ENCODE results near the gene KCTD14.
"Not testable (repeated sequence)": the region's sequence is repeated elsewhere in the genome, so short reads cannot be mapped to it uniquely, and the experiment has no call there.

KCTD14 gene

DNA sequence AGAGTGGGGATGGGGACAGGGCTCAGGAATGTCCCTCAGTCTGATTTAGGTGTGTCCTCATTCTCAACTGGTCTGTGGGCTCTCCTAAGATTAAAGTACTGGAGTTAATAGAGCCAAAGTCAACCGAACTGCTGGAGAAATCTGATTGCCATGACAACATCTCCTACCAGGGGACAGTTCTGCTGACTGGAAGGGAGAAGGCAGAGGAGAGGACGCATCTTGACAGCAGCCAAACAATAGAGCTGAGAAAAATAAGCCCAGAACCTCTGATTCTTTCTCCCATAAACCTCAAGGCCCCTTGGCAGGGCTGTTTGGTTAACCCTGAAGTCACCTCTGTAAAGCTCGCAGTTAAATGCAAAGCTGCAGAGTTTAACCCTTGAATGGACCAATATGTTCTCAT, 2.8 kb downstream of the KCTD14 start:
- DNase-seq, result no peak

DNA sequence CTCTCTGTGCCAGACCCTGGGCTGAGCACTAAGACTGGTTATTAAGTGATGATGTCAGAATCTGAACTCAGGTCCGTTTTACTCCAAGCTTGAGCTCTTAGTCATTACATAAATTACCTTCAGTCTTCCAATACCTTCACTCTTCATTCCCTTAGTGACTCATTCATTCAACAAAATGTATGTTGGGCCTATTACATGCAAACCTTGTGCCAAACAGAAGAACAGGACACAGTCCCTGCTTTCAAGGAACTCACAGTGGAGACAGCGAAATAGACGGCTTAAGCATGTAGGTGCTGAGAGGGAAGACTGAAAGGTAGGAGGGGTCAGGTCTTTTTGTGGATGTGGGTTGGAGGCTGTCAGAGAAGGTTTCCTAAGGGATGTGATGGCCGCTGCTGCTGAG, 3.3 kb downstream of the KCTD14 start:
- DNase-seq, result no peak

DNA sequence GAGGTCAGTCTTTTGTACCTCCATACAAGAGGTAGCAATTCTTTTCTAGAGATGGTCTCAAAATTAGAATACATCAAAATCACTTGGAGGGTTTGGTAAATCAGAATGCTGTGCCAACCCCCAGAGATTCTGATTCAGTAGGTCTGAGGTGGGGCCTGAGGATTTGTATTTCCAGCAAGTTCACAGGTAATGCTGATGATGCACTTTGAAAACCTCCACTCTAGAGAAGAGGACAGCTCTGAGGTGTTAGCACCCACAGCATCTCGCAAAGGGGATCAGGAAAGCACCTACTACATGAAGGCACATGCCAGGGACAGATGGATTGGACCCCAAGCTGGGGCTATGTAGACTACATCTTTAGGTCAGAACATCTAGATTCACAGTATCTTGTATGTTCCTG, 7.2 kb downstream of the KCTD14 start:
- DNase-seq, result no peak

DNA sequence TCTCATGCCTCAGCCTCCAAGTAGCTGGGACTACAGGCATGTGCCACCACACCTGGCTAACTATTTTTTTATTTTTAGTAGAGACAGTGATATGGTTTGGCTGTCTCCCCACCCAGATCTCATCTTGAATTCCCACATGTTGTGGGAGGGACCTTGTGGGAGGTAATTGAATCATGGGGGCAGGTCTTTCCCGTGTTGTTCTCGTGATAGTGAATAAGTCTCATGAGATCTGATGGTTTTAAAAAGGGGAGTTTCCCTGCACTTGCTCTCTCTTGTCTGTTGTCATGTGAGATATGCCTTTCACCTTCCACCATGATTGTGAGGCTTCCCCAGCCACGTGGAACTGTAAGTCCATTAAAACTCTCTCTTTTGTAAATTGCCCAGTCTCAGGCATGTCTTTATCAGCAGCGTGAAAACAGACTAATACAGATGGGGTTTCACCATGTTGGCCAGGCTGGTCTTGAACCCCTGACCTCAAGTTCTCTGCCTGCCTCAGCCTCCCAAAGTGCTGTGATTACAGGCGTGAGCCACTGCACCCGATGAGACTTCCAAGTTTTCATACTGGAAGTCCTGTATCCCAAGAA, 8.0 kb downstream of the KCTD14 start:
- DNase-seq, result not testable (repeated sequence)

DNA sequence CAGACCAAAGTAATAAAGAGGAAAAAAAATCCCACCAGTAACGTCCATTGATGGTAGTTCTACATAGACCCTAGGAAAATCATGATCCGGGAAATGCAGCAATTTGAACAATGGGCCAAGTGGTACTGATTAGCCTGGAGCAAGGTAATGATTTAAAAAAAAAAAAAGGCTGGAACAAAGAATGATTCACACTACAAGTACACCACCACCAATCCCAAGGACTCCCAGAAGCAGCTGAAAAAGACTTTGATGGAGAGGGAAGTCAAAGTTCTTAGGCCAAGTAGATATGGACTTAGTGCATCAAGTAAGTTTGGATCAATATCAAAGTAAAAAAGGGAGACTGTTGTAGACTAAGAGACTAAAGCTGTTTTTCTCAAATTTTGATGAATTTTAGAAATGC, 11.8 kb downstream of the KCTD14 start:
- no peak for DNase-seq

DNA sequence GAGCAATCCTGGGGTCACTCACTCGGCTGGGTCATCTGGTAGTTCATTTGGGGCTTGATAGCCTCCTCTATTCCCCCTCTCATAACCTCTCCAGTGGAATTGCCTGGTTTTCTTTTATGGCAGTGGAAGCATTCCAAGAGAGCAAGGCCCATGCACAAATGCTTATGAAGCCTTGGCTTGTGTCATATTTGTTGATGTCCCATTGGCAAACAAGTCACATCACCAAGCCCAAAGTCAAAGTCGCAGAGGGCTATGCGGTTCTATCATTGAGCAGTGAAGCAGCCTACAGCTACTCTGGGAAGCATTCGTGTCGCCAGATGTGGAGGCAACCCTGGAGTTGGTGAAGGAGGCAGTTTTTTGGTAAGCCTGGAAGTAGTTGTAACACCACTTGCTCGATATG, 12.3 kb downstream of the KCTD14 start:
- no peak for DNase-seq

DNA sequence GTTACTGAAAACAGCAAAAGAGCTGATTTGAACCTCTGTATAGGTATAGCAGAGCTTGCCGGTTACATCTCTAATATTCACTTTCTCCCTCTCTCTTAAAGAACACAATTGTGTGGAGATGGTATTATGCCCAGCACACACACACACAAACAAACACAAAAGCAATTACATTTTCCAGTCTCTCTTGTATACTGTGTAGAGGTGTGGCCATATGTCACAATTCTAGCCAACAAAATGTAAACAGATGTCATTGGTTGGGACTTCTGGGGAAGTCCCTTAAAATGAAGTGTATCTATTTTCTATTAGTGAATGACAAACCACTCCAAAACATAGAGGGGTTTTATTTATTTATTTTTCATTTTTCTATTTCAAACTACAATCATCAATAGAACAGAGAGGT, 12.8 kb downstream of the KCTD14 start:
- DNase-seq, result no peak

DNA sequence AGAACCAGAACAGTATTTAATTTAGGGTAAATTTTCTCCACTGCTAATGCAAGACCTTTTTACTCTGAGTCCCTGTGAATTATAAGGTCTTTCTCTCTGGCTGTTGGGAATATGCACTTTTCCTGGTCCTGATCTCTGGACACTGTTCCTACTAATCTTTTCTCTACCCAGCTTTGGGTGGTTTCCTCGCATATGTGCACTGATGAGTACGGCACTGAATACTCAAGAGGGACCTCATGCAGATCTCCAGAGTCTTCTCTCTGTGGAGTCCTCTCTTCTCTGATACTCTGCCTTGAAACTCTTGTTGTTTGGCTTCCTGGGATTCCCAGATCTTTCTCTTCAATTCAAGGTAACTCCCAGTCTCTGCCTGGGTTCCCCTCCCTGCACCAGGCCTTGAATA, 14.0 kb downstream of the KCTD14 start:
- DNase-seq, result no peak

DNA sequence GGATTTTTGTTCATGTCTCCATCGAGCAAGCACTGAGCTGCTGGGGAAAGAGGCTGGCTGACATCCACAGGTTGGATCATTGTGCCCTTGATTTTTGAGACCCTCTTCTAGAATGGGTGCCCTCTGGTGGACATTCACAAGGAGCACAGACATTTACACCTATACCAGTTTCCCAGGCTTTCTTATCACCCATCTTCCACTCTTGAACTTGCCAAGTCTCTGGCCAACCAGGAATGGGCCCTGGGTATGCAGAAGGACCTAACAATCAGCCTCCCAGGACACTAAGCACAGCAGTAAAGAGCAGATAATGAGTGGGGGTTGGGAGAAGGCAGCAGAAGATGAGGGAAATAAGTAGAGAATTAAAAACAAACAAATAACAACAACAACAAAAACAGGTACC, 22.9 kb downstream of the KCTD14 start:
- DNase-seq, result peak; percentile 92

DNA sequence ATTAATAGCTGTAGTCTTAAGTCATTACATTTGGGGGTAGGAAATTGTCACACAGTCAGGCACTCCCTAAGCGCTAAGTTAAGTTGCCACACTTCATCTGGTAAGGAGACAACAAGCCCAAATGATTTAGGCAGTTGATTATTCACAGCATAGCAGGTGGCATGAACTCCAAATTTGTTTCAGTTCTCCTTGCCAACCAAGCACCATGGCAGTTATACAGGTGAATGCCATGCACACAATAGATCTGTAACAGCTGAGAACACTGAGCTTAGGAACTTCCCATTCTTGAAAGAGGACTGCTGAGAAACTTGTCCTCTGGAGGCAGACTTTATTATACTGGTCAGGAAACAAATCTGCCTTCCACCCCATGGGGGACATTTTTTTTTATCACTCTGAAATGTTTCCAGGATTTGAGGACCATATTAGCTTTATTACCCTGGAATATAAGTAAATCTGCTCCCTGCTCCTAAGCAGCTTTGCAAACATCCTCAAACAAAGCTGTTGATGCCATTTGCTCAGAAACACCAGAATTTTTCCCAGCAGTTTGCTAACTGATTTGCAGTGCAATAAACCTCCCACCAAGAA, 23.5 kb downstream of the KCTD14 start:
- DNase-seq, result no peak

DNA sequence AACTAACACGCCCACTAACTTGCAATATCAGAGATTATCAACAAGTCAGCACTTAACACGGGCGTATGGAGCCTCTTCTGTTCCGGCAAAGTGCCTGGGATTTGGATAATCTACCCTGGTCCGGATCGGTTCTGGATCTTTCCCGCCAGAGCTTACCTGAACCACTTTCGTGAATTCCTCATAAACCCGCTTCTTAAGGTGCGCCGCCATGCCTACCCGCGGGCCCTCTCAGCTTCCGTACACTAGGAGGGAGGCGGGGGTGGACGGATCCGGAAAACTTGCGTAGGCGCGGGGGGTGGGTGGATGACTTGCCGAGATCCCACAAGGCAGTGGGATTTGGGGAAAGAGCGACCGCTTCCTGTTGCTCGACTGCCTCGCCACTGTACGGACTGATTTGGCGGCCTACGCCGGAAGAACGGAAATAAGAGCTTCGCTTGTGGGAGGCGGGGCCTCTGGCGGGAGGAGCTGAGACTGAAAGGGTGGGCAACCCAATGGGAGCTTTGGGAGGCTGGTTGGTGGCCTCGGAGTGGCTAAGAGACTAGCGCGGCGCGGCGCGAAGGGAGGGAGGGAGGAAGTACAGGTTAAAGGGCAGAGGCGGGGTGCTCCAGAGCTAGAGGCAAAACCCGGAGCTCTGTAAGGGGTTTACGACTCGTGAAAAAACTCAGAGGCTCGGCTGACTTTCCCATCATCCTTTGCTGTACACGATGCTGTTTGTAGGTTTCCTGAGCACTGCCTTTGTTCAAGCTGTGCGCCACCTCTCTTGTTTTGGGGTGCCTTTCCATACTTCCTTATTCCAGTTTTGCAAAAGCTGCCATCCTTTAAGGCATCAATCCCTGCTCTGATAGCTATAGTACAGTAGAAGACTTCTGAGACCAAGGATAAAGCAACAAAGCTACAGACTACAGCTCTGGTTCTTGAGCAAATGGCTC, 28.4 kb downstream of the KCTD14 start, which contains the start of gene INTS4:
Gene INTS4 (minus strand): TSS at position 235 of the 929 bp plus-strand sequence. CDS start 25 bp downstream, at position 210.
- peak; percentile 100 for DNase-seq

DNA sequence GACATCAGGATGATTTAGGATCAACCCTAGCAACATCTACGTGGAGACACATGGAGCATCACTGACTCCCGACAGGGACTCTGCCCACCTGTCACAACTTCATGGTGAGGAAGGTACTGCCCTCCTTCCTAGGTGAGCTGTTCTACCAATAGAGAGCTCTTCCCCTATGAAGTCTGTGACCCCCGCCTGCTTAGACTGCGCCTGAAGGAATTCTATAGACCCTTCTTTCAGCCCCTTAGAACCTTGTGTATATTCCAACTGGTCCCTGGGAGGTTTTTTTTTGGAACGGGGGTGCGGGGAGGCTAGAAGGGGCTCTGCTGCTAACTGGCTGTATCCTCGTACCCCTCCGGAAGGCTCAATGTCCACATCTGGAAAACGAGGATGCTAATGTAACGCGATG, 29.2 kb downstream of the KCTD14 start:
- DNase-seq, result peak; percentile 13

DNA sequence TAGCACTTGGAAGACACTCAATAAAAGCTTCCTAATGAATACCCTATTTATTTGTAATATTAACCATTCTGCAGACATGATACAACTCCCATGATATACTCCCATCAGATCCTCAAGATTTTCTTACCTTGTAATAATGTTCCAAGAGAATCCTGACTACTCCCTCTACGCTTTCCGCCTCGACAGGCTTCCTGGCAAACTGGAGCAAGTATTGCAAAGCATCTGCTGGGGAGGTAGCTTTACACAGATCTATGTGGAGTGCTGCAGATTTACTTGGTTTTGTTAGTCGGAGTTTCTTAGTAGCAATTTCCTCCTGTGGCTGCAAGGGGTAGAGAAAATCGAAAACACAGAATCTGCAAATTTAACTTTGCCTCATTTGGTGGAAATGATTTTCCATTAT, 32.1 kb downstream of the KCTD14 start:
- DNase-seq, result no peak

DNA sequence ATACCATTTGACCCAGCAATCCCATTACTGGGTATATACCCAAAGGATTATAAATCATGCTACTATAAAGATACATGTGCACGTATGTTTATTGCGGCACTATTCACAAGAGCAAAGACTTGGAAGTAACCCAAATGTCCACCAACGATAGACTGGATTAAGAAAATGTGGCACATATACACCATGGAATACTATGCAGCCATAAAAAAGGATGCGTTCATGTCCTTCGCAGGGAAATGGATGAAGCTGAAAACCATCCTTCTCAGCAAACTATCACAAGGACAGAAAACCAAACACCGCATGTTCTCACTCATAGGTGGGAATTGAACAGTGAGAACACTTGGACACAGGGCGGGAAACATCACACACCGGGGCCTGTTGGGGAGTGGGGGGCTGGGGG, 36.6 kb downstream of the KCTD14 start:
- not testable (repeated sequence) for DNase-seq

DNA sequence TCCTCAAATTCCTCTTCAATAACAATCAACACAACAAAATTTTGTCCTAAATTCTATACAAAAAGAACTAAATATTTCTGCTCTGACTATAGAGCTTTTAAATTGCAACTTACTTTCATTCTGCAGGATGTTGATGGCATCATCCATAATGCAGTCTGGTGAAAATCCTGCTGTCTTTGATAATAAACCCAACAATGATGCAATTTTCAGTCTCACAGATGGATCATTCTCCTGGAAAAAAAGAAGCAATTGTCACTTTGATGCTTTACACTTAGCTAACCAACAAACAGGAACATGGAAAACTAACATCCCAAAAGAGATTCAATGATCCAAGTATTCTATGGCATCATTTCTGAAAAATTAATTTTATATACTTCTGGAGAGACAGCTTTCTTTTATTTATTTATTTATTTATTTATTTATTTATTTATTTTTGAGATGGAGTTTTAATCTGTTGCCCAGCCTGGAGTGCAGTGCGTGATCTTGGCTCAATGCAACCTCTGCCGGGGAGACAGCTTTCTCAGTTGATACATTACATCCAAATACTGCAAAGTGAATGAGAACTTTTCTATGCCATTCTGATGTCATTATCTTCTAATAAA, 41.6 kb downstream of the KCTD14 start:
- DNase-seq, result no peak

DNA sequence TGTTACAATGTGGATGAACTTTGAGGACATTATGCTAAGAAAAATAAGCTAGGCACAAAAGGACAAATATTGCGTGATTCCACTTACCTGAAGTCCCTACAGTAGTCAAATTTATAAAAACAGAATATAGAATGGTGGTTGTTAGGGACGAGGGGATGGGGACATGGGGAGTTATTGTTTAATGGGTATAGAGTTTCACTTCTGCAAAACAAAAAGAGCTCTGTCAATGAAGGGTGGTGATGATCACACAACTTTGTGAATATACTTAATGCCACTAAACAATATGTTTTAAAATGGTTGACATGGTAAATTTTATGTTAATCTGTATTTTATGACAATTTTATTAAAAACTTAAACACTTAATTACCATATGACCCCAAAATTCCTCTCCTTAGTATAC, 54.7 kb downstream of the KCTD14 start:
- DNase-seq, result no peak

DNA sequence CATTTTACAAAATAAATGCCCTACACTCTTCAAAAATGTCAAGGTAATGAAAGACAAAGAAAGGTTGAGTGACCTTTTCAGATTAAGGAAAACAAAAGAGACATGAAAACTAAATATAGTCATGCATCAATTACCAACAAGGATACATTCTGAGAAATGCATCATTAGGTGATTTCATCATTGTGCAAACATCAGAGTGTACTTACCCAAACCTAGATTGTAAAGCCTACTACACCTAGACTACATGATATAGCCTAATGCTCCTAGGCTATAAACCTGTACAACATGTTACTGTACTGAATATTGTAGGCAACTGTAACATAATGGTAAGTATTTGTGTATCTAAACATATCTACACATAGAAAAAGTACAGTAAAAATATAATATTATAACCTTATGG, 55.3 kb downstream of the KCTD14 start:
- no peak for DNase-seq

DNA sequence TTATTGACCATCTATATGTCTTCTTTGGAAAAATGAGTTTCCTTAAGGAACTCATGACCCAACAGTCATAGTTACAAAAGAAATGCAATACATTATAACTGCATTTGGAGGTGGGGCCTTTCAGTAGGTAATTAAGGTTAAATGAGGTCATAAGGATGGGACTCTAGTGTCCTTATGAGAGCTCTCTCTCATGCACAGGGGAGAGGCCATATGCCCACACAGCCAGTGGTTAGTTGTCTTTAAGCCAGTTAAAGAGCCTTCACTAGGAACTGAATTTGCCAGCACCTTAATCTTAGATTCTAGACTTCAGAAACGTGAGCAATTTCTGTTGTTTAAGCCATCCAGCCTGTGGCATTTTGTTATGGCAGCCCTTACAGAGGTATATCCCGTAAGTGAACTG, 56.0 kb downstream of the KCTD14 start:
- DNase-seq, result no peak

DNA sequence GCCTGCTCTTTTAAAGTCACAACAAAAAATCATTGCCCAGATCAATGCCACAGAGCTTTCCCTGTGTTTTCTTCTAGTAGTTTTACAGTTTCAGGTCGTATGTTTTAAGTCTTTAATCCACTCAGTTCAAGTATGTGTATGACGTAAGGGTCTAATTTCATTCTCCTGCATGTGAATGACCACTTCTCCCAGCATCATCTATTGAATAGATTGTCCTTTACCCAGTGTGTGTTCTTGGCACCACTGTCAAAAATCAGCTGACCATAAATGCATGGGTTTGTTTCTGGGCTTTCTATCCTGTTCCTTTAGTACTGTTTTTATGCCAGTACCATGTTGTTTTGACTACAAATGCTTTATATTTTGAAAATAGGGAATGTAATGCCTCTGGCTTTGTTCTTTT, 56.7 kb downstream of the KCTD14 start:
- no peak for DNase-seq
